Testis (tissue), 3 donors: ENCODE results near the gene CRB1. TPM values are rescaled to one million over a fixed set of nuclear protein-coding genes. Genes with fewer than 3 reads are reported as not detected.

Experiments
- DNase-seq: peaks from one replicate; pipeline ENCODE4 v3.0.0-alpha.2; 2019
- H3K27ac ChIP-seq, 2 donors: fragments of 200-600 bp; sonication (generic); one replicate each; pipeline ENCODE4 v1.5.1; 2019
- H3K27me3 ChIP-seq: fragments of 200-600 bp; sonication (generic); one replicate; pipeline ENCODE4 v1.5.1; 2019
- H3K36me3 ChIP-seq: fragments of 200-600 bp; sonication (generic); one replicate; pipeline ENCODE4 v1.5.1; 2017; ENCODE audit warnings: low read depth; ENCODE audit errors: missing control alignments
- H3K4me1 ChIP-seq: fragments of 200-600 bp; sonication (generic); one replicate; pipeline ENCODE4 v1.5.1; 2019
- H3K4me3 ChIP-seq, 2 donors: fragments of 200-600 bp; sonication (generic); one replicate each; pipeline ENCODE4 v1.5.1; 2017 to 2019
- H3K9me3 ChIP-seq: fragments of 200-600 bp; sonication (generic); one replicate; pipeline ENCODE4 v1.5.1; 2017
- CTCF ChIP-seq, 3 experiments: fragments of 450-650 bp in 2 of 3; fragments of 200-600 bp in 1 of 3; sonication (generic) in 1 of 3; IDR thresholded peaks; one replicate each; pipeline ENCODE4 v1.5.1; 2016 to 2019; ENCODE audit warnings: antibody characterized with exemption in 3 of 3, mild to moderate bottlenecking in 2 of 3, moderate library complexity in 1 of 3
- POLR2A ChIP-seq: fragments of 450-650 bp; IDR thresholded peaks from one replicate; pipeline ENCODE4 v1.6.1; 2017; ENCODE audit warnings: antibody characterized with exemption, mild to moderate bottlenecking, moderate library complexity
- WGBS, 2 donors: methylation state at CpG; one replicate each; pipeline ENCODE4 v1.1.5; 2018; 5-methylcytosine and 5-hydroxymethylcytosine counted together
- intact Hi-C: fragments of 100-400 bp; cut with DNase I; formaldehyde crosslinking; loops from one replicate; pipeline ENCODE4 v1.15.1; 2023; ENCODE audit warnings: low total_unique reads
- polyA plus RNA-seq: library from polyadenylated mRNA; stranded (reverse); fragments of 350-450 nt; fragmentation: Illumina TruSeq; extraction: RNeasy Lipid Tissue Mini Kit (QIAGEN cat#74804); gene quantifications from one replicate; pipeline ENCODE4 v1.2.3, GENCODE V29; 2014; ENCODE audit warnings: low read depth, low replicate concordance; ENCODE audit not compliant: insufficient read depth
- total RNA-seq, 2 donors: library from RNA; depleted of rRNA; stranded (reverse); fragments of >200 nt; gene quantifications; one replicate each; pipeline ENCODE4 v1.2.3, GENCODE V29; 2016

CRB1 gene
- total and polyA plus RNA-seq, 3 donors from 2014 or later: 7.4 to 14.7 (median 12.9) TPM

GRCh38 chr1:197321811-197322210 is 53.8 kb downstream of the CRB1 start:
- no peak overlapping the region for H3K4me3 ChIP-seq
- H3K36me3 ChIP-seq: no peaks in the 10 kb centered on the region
- no peaks in the 10 kb centered on the region for H3K9me3 ChIP-seq
- no peak overlapping the region for H3K27ac ChIP-seq
- DNase-seq: no peak
- no peaks in the 10 kb centered on the region for H3K27me3 ChIP-seq
- 93 to 95% methylated on average over 2 of the region's 2 CpGs for whole genome bisulfite sequencing, 2 donors
- TF ChIP-seq POLR2A (no peak), CTCF (IDR thresholded peaks at IDR 0.05) (no peak)
- peaks cover 3% of the 10 kb centered on the region for H3K4me1 ChIP-seq
- intact Hi-C loops: no loop called here

- TF ChIP-seq CTCF (IDR thresholded peaks at IDR 0.05) (peak; percentile 14 to 61 (median 46)), POLR2A (no peak)
- intact Hi-C loops: no loop called here
- no peak overlapping the region for H3K27ac ChIP-seq
- no peak for DNase-seq
- H3K27me3 ChIP-seq: no peaks in the 10 kb centered on the region
- 26 to 30% methylated on average over 2 of the region's 2 CpGs for WGBS, 2 donors
- H3K4me3 ChIP-seq: no peak overlapping the region
- H3K4me1 ChIP-seq: no peaks in the 10 kb centered on the region
- H3K36me3 ChIP-seq: no peaks in the 10 kb centered on the region
- H3K9me3 ChIP-seq: no peaks in the 10 kb centered on the region
These were observed 59.8 kb downstream of the CRB1 start for GRCh38 chr1:197327776-197328364.

- TF ChIP-seq POLR2A (no peak), CTCF (IDR thresholded peaks at IDR 0.05) (no peak)
- Histone ChIP-seq H3K27me3 (no peaks in the 10 kb centered on the region), H3K4me3 (no peak overlapping the region), H3K27ac (no peak overlapping the region), H3K36me3 (no peaks in the 10 kb centered on the region), H3K9me3 (no peaks in the 10 kb centered on the region), H3K4me1 (no peaks in the 10 kb centered on the region)
- DNase-seq: no peak
- 80 to 90% methylated on average over 4 of the region's 4 CpGs for WGBS, 2 donors
- intact Hi-C loops: no loop called here
These were observed 62.2 kb downstream of the CRB1 start for GRCh38 chr1:197330213-197330612.

- no peak overlapping the region for H3K4me3 ChIP-seq
- H3K4me1 ChIP-seq: no peaks in the 10 kb centered on the region
- no peak overlapping the region for H3K27ac ChIP-seq
- H3K9me3 ChIP-seq: no peaks in the 10 kb centered on the region
- no peaks in the 10 kb centered on the region for H3K27me3 ChIP-seq
- DNase-seq: no peak
- TF ChIP-seq POLR2A (no peak), CTCF (IDR thresholded peaks at IDR 0.05) (no peak)
- WGBS, 2 donors: 89 to 96% methylated on average over 5 of the region's 5 CpGs
- H3K36me3 ChIP-seq: no peaks in the 10 kb centered on the region
- intact Hi-C loops: no loop called here
These were observed 63.5 kb downstream of the CRB1 start for GRCh38 chr1:197331565-197331964.

GRCh38 chr1:197333041-197333440 is 65.0 kb downstream of the CRB1 start:
- intact Hi-C loops: no loop called here
- DNase-seq: no peak
- Histone ChIP-seq H3K27ac (no peak overlapping the region), H3K27me3 (no peaks in the 10 kb centered on the region), H3K9me3 (no peaks in the 10 kb centered on the region), H3K4me3 (no peak overlapping the region), H3K4me1 (no peaks in the 10 kb centered on the region), H3K36me3 (no peaks in the 10 kb centered on the region)
- WGBS, 2 donors: 88 to 100% methylated on average over 1 of the region's 1 CpG
- TF ChIP-seq POLR2A (no peak), CTCF (IDR thresholded peaks at IDR 0.05) (no peak)
